HG02852 (cell line): ENCODE data around the gene SH3BP4.
"Not testable (repeated sequence)": the region's sequence is repeated elsewhere in the genome, so short reads cannot be mapped to it uniquely, and the experiment has no call there.

Experiments
- ATAC-seq: cut with Tn5 transposase; IDR thresholded peaks from one replicate; pipeline ENCODE4 v1.9.1; 2021; ENCODE audit warnings: mild to moderate bottlenecking, moderate library complexity; ENCODE audit not compliant: unreplicated experiment

The SH3BP4 gene

GRCh38 chr2:235009081-235009480 lies 57.3 kb downstream of the SH3BP4 start:
- no peak for ATAC-seq

- ATAC-seq = no peak
Observed at GRCh38 chr2:235010117-235010714, 58.4 kb downstream of the SH3BP4 start.

DNA sequence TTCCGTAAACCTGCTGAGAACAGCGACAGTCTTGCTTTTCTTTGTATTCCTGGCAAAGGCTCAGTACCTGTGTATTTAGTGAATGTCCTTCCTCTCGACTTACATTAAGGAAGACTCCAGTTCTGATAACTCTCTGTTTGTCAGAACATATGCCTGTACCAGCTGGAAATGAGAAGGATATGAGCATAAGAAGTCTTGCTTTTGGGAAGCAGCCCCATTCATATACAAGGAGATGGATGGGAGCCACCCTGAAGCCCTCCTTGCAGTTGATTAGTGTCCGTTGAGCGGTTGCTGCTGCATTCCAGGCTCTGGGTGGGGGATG lies 59.8 kb downstream of the SH3BP4 start:
- no peak for ATAC-seq

- ATAC-seq = no peak
Observed at GRCh38 chr2:235011929-235012631, 60.3 kb downstream of the SH3BP4 start.

- no peak for ATAC-seq
Observed at GRCh38 chr2:235017441-235017840, 65.6 kb downstream of the SH3BP4 start.

GRCh38 chr2:235018838-235019237 lies 67.0 kb downstream of the SH3BP4 start:
- ATAC-seq = no peak

- not testable (repeated sequence) for ATAC-seq
Observed at GRCh38 chr2:235020141-235020540, 68.3 kb downstream of the SH3BP4 start.

- no peak for ATAC-seq
Observed at GRCh38 chr2:235021752-235022151, 69.9 kb downstream of the SH3BP4 start.

DNA sequence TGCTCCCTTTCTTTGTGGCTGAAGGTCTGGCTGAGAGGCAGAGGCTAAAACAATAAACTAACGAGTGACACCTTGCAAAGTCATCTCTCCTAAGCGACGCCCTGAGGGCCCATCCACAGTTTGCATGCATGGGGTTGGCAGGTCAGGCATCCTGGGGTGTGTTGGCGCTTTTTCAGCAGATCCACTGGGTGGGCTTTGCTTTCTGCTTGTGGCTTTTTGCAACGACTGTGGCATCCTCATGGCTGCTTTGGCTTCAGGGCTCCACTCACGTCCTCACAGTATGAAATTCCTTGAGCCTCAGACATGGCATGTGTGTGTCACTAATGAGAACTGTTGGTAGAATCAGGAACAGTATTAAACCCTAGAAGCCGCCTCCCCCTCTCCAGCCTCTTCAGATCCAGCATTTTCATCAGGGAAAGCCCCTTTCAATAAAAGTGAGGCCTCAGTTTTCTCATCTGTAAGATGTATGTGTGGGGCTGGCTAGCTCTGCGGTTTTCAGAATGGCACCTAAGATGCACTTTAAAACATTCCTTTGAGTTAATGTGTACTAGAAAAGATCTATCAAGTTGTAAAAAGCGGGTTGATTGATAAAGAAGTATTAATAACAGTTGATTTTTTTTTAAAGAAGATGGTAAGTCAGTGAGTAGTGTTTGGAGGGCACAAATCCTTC lies 72.5 kb downstream of the SH3BP4 start:
- ATAC-seq = no peak

DNA sequence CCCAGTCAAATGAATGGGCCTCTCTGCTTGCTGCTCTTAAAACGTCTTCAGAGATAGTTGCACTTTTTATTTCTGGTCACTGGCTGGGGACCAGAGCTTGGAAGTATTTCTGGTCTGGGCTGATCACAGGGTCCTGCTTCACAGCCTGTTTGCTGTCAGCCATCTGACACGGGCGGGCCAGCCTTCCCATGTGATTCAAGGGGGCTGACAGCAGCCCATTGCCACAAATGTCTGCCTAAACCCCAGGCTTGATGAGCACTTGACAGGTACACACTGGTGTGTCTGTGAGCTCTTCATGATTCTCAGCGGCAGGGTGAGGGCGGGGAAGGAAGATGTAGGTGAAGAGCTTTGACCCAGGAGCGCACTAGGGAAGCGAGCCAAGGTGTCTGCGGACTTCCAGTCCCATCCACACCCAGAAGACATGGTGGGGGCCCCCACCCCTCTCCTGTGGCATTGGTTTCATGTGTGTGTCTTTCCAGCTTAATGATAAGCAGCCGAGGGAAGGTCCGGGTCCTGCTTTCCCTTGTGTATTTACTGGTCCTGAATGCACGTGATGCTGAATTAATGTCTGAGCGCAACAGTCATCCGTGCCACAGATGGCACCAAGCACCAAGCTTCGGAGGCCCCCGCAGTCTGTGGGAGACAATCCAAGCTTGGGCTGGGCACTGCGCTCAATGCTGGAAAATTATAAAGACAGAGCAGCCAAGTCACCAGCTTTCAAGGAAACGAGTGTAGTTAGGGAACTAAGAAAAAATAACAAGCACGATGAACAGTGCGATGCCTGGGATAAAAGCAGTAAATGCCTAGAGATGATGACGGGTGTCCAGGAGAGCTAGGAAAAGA lies 73.3 kb downstream of the SH3BP4 start:
- no peak for ATAC-seq

DNA sequence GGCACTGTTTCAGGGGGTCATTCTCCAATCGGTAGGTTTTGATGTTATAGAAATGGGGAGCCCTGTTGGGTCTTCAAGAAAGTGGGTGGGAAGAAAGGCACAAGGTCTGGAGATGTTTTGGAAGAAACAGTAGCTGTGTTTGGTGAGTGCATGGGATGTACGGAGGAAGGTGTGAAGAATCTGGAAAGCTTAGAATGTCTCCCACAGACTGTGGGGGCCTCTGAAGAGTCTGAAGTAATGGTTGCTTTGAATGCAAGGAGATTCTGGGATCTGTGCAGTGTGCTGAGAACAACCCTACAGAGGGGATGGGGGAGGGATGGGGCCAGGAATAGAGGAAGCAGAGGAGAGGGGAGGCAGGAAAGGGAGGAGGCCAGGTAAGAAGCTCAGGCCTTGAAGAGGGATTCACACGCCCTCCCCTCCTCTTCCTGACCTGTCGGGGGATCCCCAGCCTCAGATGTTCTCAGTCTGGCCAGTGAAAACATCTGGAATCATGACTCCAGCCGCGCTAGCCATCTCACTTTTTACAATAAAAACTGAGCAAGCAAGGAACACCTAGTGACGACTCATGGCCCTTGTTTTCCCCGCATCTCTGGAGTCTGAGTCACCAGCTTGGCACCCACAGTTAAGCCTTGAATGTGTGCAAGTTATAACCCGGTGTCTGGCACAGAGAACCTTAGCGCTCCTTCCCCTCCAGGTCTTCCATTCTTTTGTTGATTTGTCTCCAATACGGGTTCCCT lies 74.2 kb downstream of the SH3BP4 start:
- no peak for ATAC-seq

GRCh38 chr2:235026649-235027557 lies 75.1 kb downstream of the SH3BP4 start:
- no peak for ATAC-seq

- ATAC-seq = no peak
Observed at GRCh38 chr2:235027558-235028214, 75.9 kb downstream of the SH3BP4 start.

- ATAC-seq = no peak
Observed at GRCh38 chr2:235028646-235029045, 76.8 kb downstream of the SH3BP4 start.

DNA sequence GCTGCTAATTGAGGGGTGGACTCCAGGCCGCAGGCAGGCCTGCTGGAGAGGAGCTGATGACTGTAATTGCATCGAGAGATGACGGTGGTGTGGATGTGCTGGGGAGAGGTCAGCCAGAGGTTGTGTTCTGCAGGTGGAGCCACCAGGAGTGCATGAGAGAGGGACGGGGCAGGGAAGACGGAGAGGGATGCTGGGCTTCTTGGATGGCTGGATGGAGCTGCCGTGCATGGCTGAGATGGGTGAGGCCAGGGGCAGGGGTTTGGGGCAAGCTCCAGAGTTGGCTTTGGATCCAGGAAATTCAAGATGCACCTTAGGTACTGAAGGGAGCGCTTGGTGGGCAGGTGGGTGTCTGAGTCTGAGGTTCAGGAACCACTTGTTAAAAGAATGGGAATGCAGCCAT lies 77.2 kb downstream of the SH3BP4 start:
- no peak for ATAC-seq

- no peak for ATAC-seq
Observed at GRCh38 chr2:235030126-235030525, 78.3 kb downstream of the SH3BP4 start.

- no peak for ATAC-seq
Observed at GRCh38 chr2:235030936-235031335, 79.1 kb downstream of the SH3BP4 start.

- no peak for ATAC-seq
Observed at GRCh38 chr2:235031686-235032373, 80.0 kb downstream of the SH3BP4 start.

DNA sequence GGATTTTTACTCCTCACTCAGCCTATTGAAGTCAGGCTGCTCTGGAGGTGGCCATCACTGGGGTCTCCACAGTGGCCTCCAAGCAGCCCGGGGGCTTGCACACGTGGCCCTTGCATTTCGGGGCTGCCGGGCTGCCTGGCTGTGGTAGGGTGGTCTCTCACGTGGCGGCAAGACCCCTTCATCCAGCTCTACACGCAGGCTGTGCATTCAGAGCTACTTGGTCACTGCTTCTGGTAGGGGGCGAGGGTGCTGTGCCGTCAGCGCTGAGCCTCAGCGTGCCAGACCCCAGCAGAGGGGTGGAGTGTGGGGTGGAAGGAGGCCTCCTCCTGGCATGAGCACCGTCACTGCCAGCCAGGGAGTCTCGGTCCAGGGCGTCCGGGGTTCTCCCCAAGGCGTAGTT lies 80.6 kb downstream of the SH3BP4 start:
- no peak for ATAC-seq
